ENCODE results near the gene KIAA0753.

DNA sequence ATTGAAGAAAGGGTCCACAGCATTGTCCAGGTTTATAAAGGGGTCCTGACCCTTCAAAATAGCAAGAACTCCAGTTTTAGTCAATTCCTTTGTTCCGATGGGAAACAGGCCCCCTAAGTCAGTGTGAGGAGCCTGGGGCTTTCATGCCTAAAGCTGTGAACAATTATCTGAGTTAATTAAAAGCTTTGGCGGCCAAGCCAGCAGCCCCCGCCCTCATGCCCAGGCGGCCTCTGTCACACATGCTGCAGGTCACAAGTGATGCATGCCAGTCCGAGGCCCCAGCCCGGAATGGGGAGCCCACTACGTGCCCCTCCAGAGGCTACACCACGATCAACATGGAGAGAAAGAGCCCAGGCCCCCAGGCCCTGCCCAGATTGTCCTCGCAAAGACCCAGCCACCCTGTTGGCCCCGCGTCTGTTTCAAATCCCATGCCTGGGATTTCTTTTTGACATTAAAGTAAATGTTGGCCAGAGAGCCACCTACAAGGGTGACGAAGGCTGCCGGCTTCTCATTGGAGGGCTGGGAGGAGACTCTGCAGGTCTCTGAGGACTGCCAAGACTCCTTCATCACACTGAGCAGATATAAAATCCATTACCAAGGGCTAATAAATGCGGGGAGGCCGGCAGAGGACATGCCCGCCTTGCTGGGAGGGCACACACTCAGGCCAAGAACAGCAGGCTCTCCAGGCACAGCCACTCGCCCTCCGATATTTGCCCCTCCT lies 69.6 kb downstream of the KIAA0753 start:
- TF ChIP-seq, protein P1, sequence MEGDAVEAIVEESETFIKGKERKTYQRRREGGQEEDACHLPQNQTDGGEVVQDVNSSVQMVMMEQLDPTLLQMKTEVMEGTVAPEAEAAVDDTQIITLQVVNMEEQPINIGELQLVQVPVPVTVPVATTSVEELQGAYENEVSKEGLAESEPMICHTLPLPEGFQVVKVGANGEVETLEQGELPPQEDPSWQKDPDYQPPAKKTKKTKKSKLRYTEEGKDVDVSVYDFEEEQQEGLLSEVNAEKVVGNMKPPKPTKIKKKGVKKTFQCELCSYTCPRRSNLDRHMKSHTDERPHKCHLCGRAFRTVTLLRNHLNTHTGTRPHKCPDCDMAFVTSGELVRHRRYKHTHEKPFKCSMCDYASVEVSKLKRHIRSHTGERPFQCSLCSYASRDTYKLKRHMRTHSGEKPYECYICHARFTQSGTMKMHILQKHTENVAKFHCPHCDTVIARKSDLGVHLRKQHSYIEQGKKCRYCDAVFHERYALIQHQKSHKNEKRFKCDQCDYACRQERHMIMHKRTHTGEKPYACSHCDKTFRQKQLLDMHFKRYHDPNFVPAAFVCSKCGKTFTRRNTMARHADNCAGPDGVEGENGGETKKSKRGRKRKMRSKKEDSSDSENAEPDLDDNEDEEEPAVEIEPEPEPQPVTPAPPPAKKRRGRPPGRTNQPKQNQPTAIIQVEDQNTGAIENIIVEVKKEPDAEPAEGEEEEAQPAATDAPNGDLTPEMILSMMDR (IDR thresholded peaks at IDR 0.05; ENCODE audit: low read length): no peak
- TF ChIP-seq EZH2 (IDR thresholded peaks at IDR 0.05; ENCODE audit: borderline replicate concordance, low read length): no peak
